Kidney (tissue), 14 donors: ENCODE measurements around the gene LRP2BP. TPM values are rescaled to one million over a fixed set of nuclear protein-coding genes. Genes with fewer than 3 reads are reported as not detected.

Source experiments
- DNase-seq, 5 donors: peaks; one replicate each; pipeline ENCODE4 v3.0.0-alpha.2; 2013 to 2020
- FAIRE-seq: peaks from 2 replicates; lab custom pipeline; 2012; peaks lifted over from hg19 to GRCh38; lab: Jason Lieb, UNC
- H3K27ac ChIP-seq, 2 donors: one replicate each; pipeline ENCODE4 v1.7.0; 2013; ENCODE audit warnings: low read depth in 2 of 2, low read length in 2 of 2, inconsistent platforms in 1 of 2
- H3K27me3 ChIP-seq: one replicate; pipeline ENCODE4 v1.7.1; 2013; ENCODE audit warnings: low read length, inconsistent platforms; ENCODE audit not compliant: control insufficient read depth, insufficient read depth
- H3K36me3 ChIP-seq, 3 donors: one replicate each; pipeline versions ENCODE4 v1.7.0 to v1.7.1; 2013; ENCODE audit warnings: low read length in 3 of 3, control low read depth in 1 of 3, inconsistent platforms in 1 of 3; ENCODE audit not compliant: insufficient read depth in 3 of 3, control insufficient read depth in 2 of 3
- H3K4me1 ChIP-seq, 3 donors: one replicate each; pipeline versions ENCODE4 v1.7.0 to v1.7.1; 2013; ENCODE audit warnings: low read length in 3 of 3, inconsistent platforms in 1 of 3, low read depth in 1 of 3; ENCODE audit not compliant: control insufficient read depth in 2 of 3, insufficient read depth in 2 of 3
- H3K4me3 ChIP-seq, 3 donors: one replicate each; pipeline versions ENCODE4 v1.7.0 to v1.8.1; 2013; ENCODE audit warnings: low read length in 3 of 3, control low read depth in 1 of 3, inconsistent platforms in 1 of 3
- H3K9ac ChIP-seq, 3 donors: one replicate each; pipeline versions ENCODE4 v1.7.0 to v1.7.1; 2013; ENCODE audit warnings: low read length in 3 of 3, control low read depth in 1 of 3, inconsistent platforms in 1 of 3
- H3K9me3 ChIP-seq, 3 donors: one replicate each; pipeline versions ENCODE4 v1.7.0 to v1.7.1; 2013; ENCODE audit warnings: low read length in 3 of 3, control low read depth in 1 of 3, inconsistent platforms in 1 of 3; ENCODE audit not compliant: control insufficient read depth in 2 of 3, insufficient read depth in 1 of 3
- intact Hi-C: fragments of 100-400 bp; cut with DNase I; formaldehyde crosslinking; loops from one replicate; pipeline ENCODE4 v1.11.1; 2022
- polyA plus RNA-seq: library from polyadenylated mRNA; stranded (reverse); fragments of 350-450 nt; fragmentation: Illumina TruSeq; extraction: RNeasy Lipid Tissue Mini Kit (QIAGEN cat#74804); gene quantifications from one replicate; pipeline ENCODE4 v1.2.3, GENCODE V29; 2014; ENCODE audit warnings: low read depth, low replicate concordance; ENCODE audit not compliant: insufficient read depth
- total RNA-seq: library from RNA; stranded (reverse); fragmentation: NEBNext Ultra II Directional; extraction: Animal tissue kit (Norgen Biotek cat#: 25700); gene quantifications from one replicate; pipeline ENCODE4 v1.2.1, GENCODE V29; 2021
- TF ChIP-seq, protein P1 (sequence below): IDR thresholded peaks from 3 replicates; pipeline ENCODE4 v1.5.1; 2012; ENCODE audit warnings: mild to moderate bottlenecking, moderate library complexity, borderline replicate concordance; ENCODE audit not compliant: insufficient read depth; ENCODE audit errors: extremely low read depth
- donor health status: control.
- donor health status: control.
- donor health status: control.
- donor health status: control.
- donor health status: control.
- donor health status: DM: yes; HTN: yes; CAD: no.
- donor health status: Normal renal cell carcinoma (clear cell type).

Gene LRP2BP
- total and polyA plus RNA-seq, 2 donors from 2014 or later = 0.99 to 1.9 TPM

- no peak overlapping the region for H3K4me3 ChIP-seq
- no peaks in the 10 kb centered on the region for H3K9me3 ChIP-seq
Observed at GRCh38 chr4:185437809-185438208, 42.1 kb upstream of the LRP2BP start.

DNA sequence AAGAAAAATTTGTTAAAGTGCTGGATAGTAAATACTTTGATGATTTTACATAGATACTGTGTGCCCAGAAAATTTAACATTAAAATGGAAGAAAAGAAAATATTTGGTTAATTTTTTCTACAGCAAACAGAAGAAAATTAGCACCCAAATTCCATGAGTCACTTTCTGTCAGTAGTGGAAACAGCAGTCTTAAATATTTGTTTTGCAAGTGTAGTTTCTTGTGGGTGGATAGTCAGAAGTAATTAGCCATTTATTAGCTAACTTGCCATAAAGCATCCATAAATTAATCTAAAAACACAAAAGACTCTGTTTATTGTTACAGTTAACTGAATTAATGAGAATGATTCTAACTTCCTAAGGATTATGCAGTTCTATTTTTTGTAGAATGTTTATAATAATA, 39.7 kb upstream of the LRP2BP start:
- Histone ChIP-seq H3K9me3 (no peaks in the 10 kb centered on the region), H3K27me3 (no peaks in the 10 kb centered on the region), H3K4me1 (no peaks in the 10 kb centered on the region), H3K36me3 (no peaks in the 10 kb centered on the region), H3K4me3 (no peak overlapping the region), H3K27ac (no peak overlapping the region), H3K9ac (no peak overlapping the region)
- FAIRE-seq (no peak), DNase-seq (no peak)
- TF ChIP-seq, protein P1, sequence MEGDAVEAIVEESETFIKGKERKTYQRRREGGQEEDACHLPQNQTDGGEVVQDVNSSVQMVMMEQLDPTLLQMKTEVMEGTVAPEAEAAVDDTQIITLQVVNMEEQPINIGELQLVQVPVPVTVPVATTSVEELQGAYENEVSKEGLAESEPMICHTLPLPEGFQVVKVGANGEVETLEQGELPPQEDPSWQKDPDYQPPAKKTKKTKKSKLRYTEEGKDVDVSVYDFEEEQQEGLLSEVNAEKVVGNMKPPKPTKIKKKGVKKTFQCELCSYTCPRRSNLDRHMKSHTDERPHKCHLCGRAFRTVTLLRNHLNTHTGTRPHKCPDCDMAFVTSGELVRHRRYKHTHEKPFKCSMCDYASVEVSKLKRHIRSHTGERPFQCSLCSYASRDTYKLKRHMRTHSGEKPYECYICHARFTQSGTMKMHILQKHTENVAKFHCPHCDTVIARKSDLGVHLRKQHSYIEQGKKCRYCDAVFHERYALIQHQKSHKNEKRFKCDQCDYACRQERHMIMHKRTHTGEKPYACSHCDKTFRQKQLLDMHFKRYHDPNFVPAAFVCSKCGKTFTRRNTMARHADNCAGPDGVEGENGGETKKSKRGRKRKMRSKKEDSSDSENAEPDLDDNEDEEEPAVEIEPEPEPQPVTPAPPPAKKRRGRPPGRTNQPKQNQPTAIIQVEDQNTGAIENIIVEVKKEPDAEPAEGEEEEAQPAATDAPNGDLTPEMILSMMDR = no peak
- intact Hi-C loops = no loop called here

More at GRCh38 chr4:185437809-185438208, 42.1 kb upstream of the LRP2BP start:
- Histone ChIP-seq H3K27me3 (no peaks in the 10 kb centered on the region), H3K4me1 (no peaks in the 10 kb centered on the region), H3K9ac (no peak overlapping the region), H3K27ac (no peak overlapping the region), H3K36me3 (no peaks in the 10 kb centered on the region)
- intact Hi-C loops = no loop called here
- DNase-seq = no peak
- TF ChIP-seq, protein P1 = no peak
- no peak for FAIRE-seq

GRCh38 chr4:185429660-185430059, 33.9 kb upstream of the LRP2BP start:
- Histone ChIP-seq H3K9ac (no peak overlapping the region), H3K36me3 (no peaks in the 10 kb centered on the region), H3K9me3 (no peaks in the 10 kb centered on the region), H3K27ac (no peak overlapping the region), H3K4me3 (no peak overlapping the region), H3K4me1 (peaks cover 0 to 8% (median 4%) of the 10 kb centered on the region in 3 donors), H3K27me3 (no peaks in the 10 kb centered on the region)
- TF ChIP-seq, protein P1 = no peak
- no peak for FAIRE-seq
- intact Hi-C loops = no loop called here
- no peak for DNase-seq

DNA sequence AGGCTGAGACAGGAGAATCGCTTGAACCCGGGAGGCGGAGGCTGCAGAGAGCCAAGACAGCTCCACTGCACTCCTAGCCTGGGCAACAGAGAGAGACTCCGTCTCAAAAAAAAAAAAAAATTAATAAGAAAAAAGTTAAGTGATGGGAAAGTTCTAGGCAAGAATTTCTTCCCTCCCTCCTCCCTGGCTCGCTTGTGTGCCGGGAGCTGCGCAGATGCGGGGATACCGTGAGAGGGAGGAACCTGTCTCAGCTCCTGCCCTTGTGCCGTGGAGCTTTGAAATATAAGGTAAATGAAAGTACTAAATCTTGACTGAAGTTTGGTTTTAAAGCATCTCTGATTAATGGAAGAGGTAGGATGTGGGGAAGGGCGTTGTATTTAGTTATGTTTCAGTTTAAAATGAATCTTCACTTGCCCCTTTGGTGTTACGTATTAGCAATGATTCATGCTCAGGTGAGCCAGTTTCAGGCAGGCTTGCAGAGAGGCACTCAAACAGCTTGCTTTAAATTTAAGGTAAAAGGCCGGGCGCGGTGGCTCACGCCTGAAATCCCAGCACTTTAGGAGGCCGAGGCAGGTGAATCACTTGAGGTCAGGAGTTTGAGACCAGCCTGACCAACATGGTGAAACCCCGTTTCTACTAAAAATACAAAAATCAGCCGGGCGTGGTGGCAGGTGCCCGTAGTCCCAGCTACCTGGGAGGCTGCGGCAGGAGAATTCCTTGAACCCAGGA, 31.4 kb upstream of the LRP2BP start:
- TF ChIP-seq, protein P1 = no peak
- no peak overlapping the region for H3K4me3 ChIP-seq
- peaks cover 0 to 8% (median 4%) of the 10 kb centered on the region in 3 donors for H3K4me1 ChIP-seq
- no peaks in the 10 kb centered on the region for H3K9me3 ChIP-seq
- H3K27me3 ChIP-seq = no peaks in the 10 kb centered on the region
- FAIRE-seq (no peak), DNase-seq (peak in 1 of 5 donors; percentile 62)
- no peak overlapping the region for H3K9ac ChIP-seq
- no peaks in the 10 kb centered on the region for H3K36me3 ChIP-seq
- intact Hi-C loops = no loop called here
- H3K27ac ChIP-seq = no peak overlapping the region
